IMR-90 (cell line): Measurements from ENCODE around the gene GTF2H4. TPM values are rescaled to one million over a fixed set of nuclear protein-coding genes. Genes with fewer than 3 reads are reported as not detected.

ENCODE experiments used
- ATAC-seq: fragments of 200-7000 bp; cut with Tn5 transposase; 2 replicates; pipeline ENCODE4 v1.9.1; 2020; ENCODE audit warnings: low read depth, mild to moderate bottlenecking, moderate library complexity
- BruUV-seq: library from RNA; stranded (reverse); fragments of 400-500 nt; replicated peaks from 2 replicates; lab custom pipeline; 2021; lab: Mats Ljungman, UMichigan
- CTCF ChIA-PET: fragments of 300-600 bp; formaldehyde crosslinking; extraction: SDS; loops from one replicate; lab custom pipeline; 2021; ENCODE audit warnings: antibody characterized with exemption; lab: Yijun Ruan, JAX
- POLR2A ChIA-PET: fragments of 300-600 bp; sonication (Branson Sonifier 250); formaldehyde crosslinking; loops from one replicate; lab custom pipeline; 2022; ENCODE audit warnings: antibody characterized with exemption; ENCODE audit not compliant: unreplicated experiment; lab: Charles Lee
- DNase-seq: peaks from one replicate; pipeline ENCODE4 v3.0.0; 2013
- H2AFZ ChIP-seq: replicated peaks from 2 replicates; pipeline ENCODE3; 2013; ENCODE audit warnings: low read length, mild to moderate bottlenecking; ENCODE audit not compliant: poor library complexity
- H2AK5ac ChIP-seq: 2 replicates; pipeline ENCODE4 v1.6.1; 2013; ENCODE audit warnings: low read depth, low read length, inconsistent platforms
- H2AK9ac ChIP-seq: replicated peaks from 2 replicates; pipeline ENCODE3; 2013; ENCODE audit warnings: mild to moderate bottlenecking, low read depth, low read length, moderate library complexity; ENCODE audit not compliant: poor library complexity
- H2BK120ac ChIP-seq: 2 replicates; pipeline ENCODE4 v1.6.1; 2013; ENCODE audit warnings: low read depth, low read length, inconsistent platforms
- H2BK15ac ChIP-seq: 3 replicates; pipeline ENCODE4 v1.6.1; 2013; ENCODE audit warnings: low read depth, low read length, inconsistent platforms
- H2BK20ac ChIP-seq: 2 replicates; pipeline ENCODE4 v1.6.1; 2013; ENCODE audit warnings: low read depth, mild to moderate bottlenecking, inconsistent platforms, low read length, moderate library complexity
- H2BK5ac ChIP-seq: 2 replicates; pipeline ENCODE4 v1.6.1; 2013; ENCODE audit warnings: mild to moderate bottlenecking, low read depth, low read length, inconsistent platforms; ENCODE audit not compliant: poor library complexity, severe bottlenecking
- H3K14ac ChIP-seq: replicated peaks from 2 replicates; pipeline ENCODE4 v1.6.1; 2013; ENCODE audit warnings: low read depth, low read length, inconsistent platforms
- H3K18ac ChIP-seq: 2 replicates; pipeline ENCODE4 v1.6.1; 2013; ENCODE audit warnings: low read depth, low read length, control low read depth
- H3K23ac ChIP-seq: 2 replicates; pipeline ENCODE4 v1.6.1; 2013; ENCODE audit warnings: low read depth, low read length, inconsistent platforms
- H3K27ac ChIP-seq: 2 replicates; pipeline ENCODE4 v1.5.1; 2013; ENCODE audit warnings: mild to moderate bottlenecking, control low read depth, low read length; ENCODE audit not compliant: insufficient read depth
- H3K27me3 ChIP-seq: 2 replicates; pipeline ENCODE4 v1.6.1; 2013; ENCODE audit warnings: low read length; ENCODE audit not compliant: control insufficient read depth, insufficient read depth
- H3K36me3 ChIP-seq: 2 replicates; pipeline ENCODE4 v1.6.1; 2013; ENCODE audit warnings: low read length, mixed read lengths; ENCODE audit not compliant: control insufficient read depth, insufficient read depth
- H3K4ac ChIP-seq: 2 replicates; pipeline ENCODE4 v1.6.1; 2013; ENCODE audit warnings: low read depth, low read length, inconsistent platforms
- H3K4me1 ChIP-seq: 2 replicates; pipeline ENCODE4 v1.6.1; 2013; ENCODE audit warnings: low read length, mixed read lengths; ENCODE audit not compliant: control insufficient read depth, insufficient read depth
- H3K4me2 ChIP-seq: 2 replicates; pipeline ENCODE4 v1.6.1; 2013; ENCODE audit warnings: low read depth, mild to moderate bottlenecking, control low read depth, low read length, moderate library complexity
- H3K4me3 ChIP-seq: 2 replicates; pipeline ENCODE4 v1.5.1; 2013; ENCODE audit warnings: low read depth, mild to moderate bottlenecking, control low read depth, low read length, moderate library complexity; ENCODE audit not compliant: insufficient read depth
- H3K56ac ChIP-seq: 2 replicates; pipeline ENCODE4 v1.6.1; 2013; ENCODE audit warnings: low read length, inconsistent platforms; ENCODE audit not compliant: insufficient read depth; ENCODE audit errors: extremely low read depth
- H3K79me1 ChIP-seq, 2 experiments: 2 replicates each; pipeline ENCODE4 v1.6.1; 2013; ENCODE audit warnings: low read length in 2 of 2, inconsistent platforms in 1 of 2, low read depth in 1 of 2
- H3K9ac ChIP-seq: 2 replicates; pipeline ENCODE4 v1.6.1; 2013; ENCODE audit warnings: low read depth, low read length, control low read depth
- H3K9me1 ChIP-seq: 2 replicates; pipeline ENCODE4 v1.6.1; 2013; ENCODE audit warnings: low read length, inconsistent platforms; ENCODE audit not compliant: insufficient read depth
- H3K9me3 ChIP-seq: 2 replicates; pipeline ENCODE4 v1.6.1; 2013; ENCODE audit warnings: low read length; ENCODE audit not compliant: control insufficient read depth, insufficient read depth
- H4K20me1 ChIP-seq: 2 replicates; pipeline ENCODE4 v1.6.1; 2013; ENCODE audit warnings: low read length, inconsistent platforms; ENCODE audit not compliant: insufficient read depth
- H4K5ac ChIP-seq: 2 replicates; pipeline ENCODE4 v1.6.1; 2013; ENCODE audit warnings: mild to moderate bottlenecking, low read depth, low read length, control low read depth
- H4K8ac ChIP-seq, 2 experiments: 2 replicates each; pipeline ENCODE4 v1.6.1; 2013; ENCODE audit warnings: low read depth in 2 of 2, low read length in 2 of 2, control low read depth in 1 of 2, inconsistent platforms in 1 of 2
- H4K91ac ChIP-seq: 2 replicates; pipeline ENCODE4 v1.6.1; 2013; ENCODE audit warnings: low read depth, low read length, inconsistent platforms; ENCODE audit not compliant: insufficient read depth
- BHLHE40 ChIP-seq: fragments of 150-350 bp; IDR thresholded peaks from 2 replicates; pipeline ENCODE4 v1.6.1; 2016; ENCODE audit warnings: mild to moderate bottlenecking, low read depth, low read length
- CEBPB ChIP-seq: IDR thresholded peaks from 2 replicates; pipeline ENCODE4 v1.6.1; 2012; ENCODE audit warnings: low read depth, low read length, improper control_type of control experiment
- CHD1 ChIP-seq: IDR thresholded peaks from 2 replicates; pipeline ENCODE4 v1.6.1; 2012; ENCODE audit warnings: low read depth, low read length, improper control_type of control experiment
- CTCF ChIP-seq: conservative IDR thresholded peaks from 2 replicates; pipeline ENCODE4 v1.5.1; 2012; ENCODE audit warnings: mild to moderate bottlenecking, low read depth, low read length, improper control_type of control experiment
- ELK1 ChIP-seq: fragments of 150-350 bp; IDR thresholded peaks from 2 replicates; pipeline ENCODE4 v1.6.1; 2016; ENCODE audit warnings: low read depth, mild to moderate bottlenecking, low read length, moderate library complexity, borderline replicate concordance
- FOS ChIP-seq: fragments of 150-350 bp; IDR thresholded peaks from 2 replicates; pipeline ENCODE4 v1.6.1; 2016; ENCODE audit warnings: low read depth, low read length
- MAZ ChIP-seq: IDR thresholded peaks from 2 replicates; pipeline ENCODE4 v1.6.1; 2012; ENCODE audit warnings: low read depth, mild to moderate bottlenecking, low read length, improper control_type of control experiment, moderate library complexity, borderline replicate concordance
- MXI1 ChIP-seq: IDR thresholded peaks from 2 replicates; pipeline ENCODE4 v1.6.1; 2012; ENCODE audit warnings: low read depth, mild to moderate bottlenecking, low read length, moderate library complexity, borderline replicate concordance
- NFE2L2 ChIP-seq: fragments of 150-350 bp; IDR thresholded peaks from 2 replicates; pipeline ENCODE4 v1.6.1; 2016; ENCODE audit warnings: low read depth, mild to moderate bottlenecking, low read length
- POLR2A ChIP-seq: IDR thresholded peaks from 2 replicates; pipeline ENCODE4 v1.6.1; 2012; ENCODE audit warnings: mild to moderate bottlenecking, low read depth, low read length
- RAD21 ChIP-seq: IDR thresholded peaks from 2 replicates; pipeline ENCODE4 v1.6.1; 2012; ENCODE audit warnings: low read length, improper control_type of control experiment
- RCOR1 ChIP-seq: IDR thresholded peaks from 2 replicates; pipeline ENCODE4 v1.6.1; 2012; ENCODE audit warnings: mild to moderate bottlenecking, low read length, improper control_type of control experiment; ENCODE audit not compliant: insufficient replicate concordance
- RFX5 ChIP-seq: IDR thresholded peaks from 2 replicates; pipeline ENCODE4 v1.8.0; 2012; ENCODE audit warnings: low read depth, mild to moderate bottlenecking, low read length, moderate library complexity
- SMC3 ChIP-seq: fragments of 150-350 bp; IDR thresholded peaks from 2 replicates; pipeline ENCODE4 v1.6.1; 2016; ENCODE audit warnings: low read depth, mild to moderate bottlenecking, antibody characterized with exemption, low read length, moderate library complexity
- WGBS, 2 experiments: methylation state at CpG; one replicate each; pipeline versions ENCODE4 v1.1.5 to v1.1.7; 2013; ENCODE audit warnings: missing lambda C conversion rate in 2 of 2; ENCODE audit not compliant: insufficient read length in 1 of 2; ENCODE audit errors: extremely low coverage in 2 of 2; 5-methylcytosine and 5-hydroxymethylcytosine counted together
- dilution Hi-C: fragments of 300-500 bp; cut with HindIII; formaldehyde crosslinking; loops from one replicate; pipeline ENCODE4 v1.14.3; 2018; ENCODE audit warnings: low sequenced_read_pairs; ENCODE audit not compliant: unreplicated experiment
- in situ Hi-C: fragments of 300-500 bp; cut with MboI; formaldehyde crosslinking; loops from 3 replicates; pipeline ENCODE4 v1.14.3; 2019; ENCODE audit warnings: low sequenced_read_pairs, inconsistent platforms, mixed read lengths
- intact Hi-C: fragments of 100-400 bp; cut with micrococcal nuclease; formaldehyde crosslinking; loops from 2 replicates; pipeline ENCODE4 v1.10.0; 2022
- polyA plus RNA-seq, 3 experiments: library from polyadenylated mRNA; depleted of rRNA; stranded (reverse); fragments of >200 nt; gene quantifications; 2 replicates each; pipeline ENCODE4 v1.2.3, GENCODE V29; 2012; ENCODE audit warnings: low replicate concordance in 1 of 3
- total RNA-seq: library from RNA; depleted of rRNA; stranded (reverse); fragments of >200 nt; gene quantifications from 2 replicates; pipeline ENCODE4 v1.2.3, GENCODE V29; 2012
- TF ChIP-seq, protein P1 (sequence below): fragments of 150-350 bp; IDR thresholded peaks from 2 replicates; pipeline ENCODE4 v1.6.1; 2017; ENCODE audit warnings: mild to moderate bottlenecking, antibody characterized with exemption, low read length, low read depth

The GTF2H4 gene
- total and polyA plus RNA-seq, 2 of the 4 experiments (the other 2 are of a cell fraction): 13.4 to 30.8 TPM

GRCh38 chr6:30898750-30899360 lies 9.2 kb upstream of the GTF2H4 start:
- H3K9me3 ChIP-seq: no peaks in the 10 kb centered on the region
- H3K27me3 ChIP-seq: no peaks in the 10 kb centered on the region
- H2BK120ac ChIP-seq: no peak overlapping the region
- DNase-seq (no peak), ATAC-seq (no peak)
- in situ Hi-C loops: no loop called here
- WGBS, 2 experiments: 83% methylated on average over 6 of the region's 23 CpGs; no CpG with 5 or more reads in 1 of the 2 experiments
- no peak overlapping the region for H3K14ac ChIP-seq
- no peak overlapping the region for H3K4me3 ChIP-seq
- no peak overlapping the region for H2BK20ac ChIP-seq
- CTCF ChIA-PET: no interaction called here
- no peak overlapping the region for H2AK9ac ChIP-seq
- H2BK15ac ChIP-seq: no peak overlapping the region
- no peak overlapping the region for H3K23ac ChIP-seq
- no peaks in the 10 kb centered on the region for H3K9me1 ChIP-seq
- intact Hi-C loops: no loop called here
- no peak overlapping the region for H4K5ac ChIP-seq
- H3K79me1 ChIP-seq: no peaks in the 10 kb centered on the region
- no peak overlapping the region for H2AK5ac ChIP-seq
- peak overlapping the region; percentile 32 for H2AFZ ChIP-seq
- H4K91ac ChIP-seq: no peak overlapping the region
- no peaks in the 10 kb centered on the region for H3K4me1 ChIP-seq
- H2BK5ac ChIP-seq: no peak overlapping the region
- POLR2A ChIA-PET: no interaction called here
- TF ChIP-seq SMC3: no peak
- TF ChIP-seq CHD1: no peak
- TF ChIP-seq RAD21: no peak
- no peak for TF ChIP-seq RCOR1
- TF ChIP-seq NFE2L2: no peak
- no peak for TF ChIP-seq FOS
- TF ChIP-seq MXI1: no peak
- no peak for TF ChIP-seq CTCF
- TF ChIP-seq BHLHE40: no peak
- no peak for TF ChIP-seq POLR2A
- no peak for TF ChIP-seq MAZ
- TF ChIP-seq, protein P1, sequence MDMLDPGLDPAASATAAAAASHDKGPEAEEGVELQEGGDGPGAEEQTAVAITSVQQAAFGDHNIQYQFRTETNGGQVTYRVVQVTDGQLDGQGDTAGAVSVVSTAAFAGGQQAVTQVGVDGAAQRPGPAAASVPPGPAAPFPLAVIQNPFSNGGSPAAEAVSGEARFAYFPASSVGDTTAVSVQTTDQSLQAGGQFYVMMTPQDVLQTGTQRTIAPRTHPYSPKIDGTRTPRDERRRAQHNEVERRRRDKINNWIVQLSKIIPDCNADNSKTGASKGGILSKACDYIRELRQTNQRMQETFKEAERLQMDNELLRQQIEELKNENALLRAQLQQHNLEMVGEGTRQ: no peak
- TF ChIP-seq CEBPB: no peak
- no peak for TF ChIP-seq ELK1
- no peak for TF ChIP-seq RFX5
- H3K56ac ChIP-seq: no peak overlapping the region
- H4K20me1 ChIP-seq: no peaks in the 10 kb centered on the region
- no TSS peak for BruUV-seq
- no peak overlapping the region for H3K9ac ChIP-seq
- no peak overlapping the region for H3K4me2 ChIP-seq
- no peak overlapping the region for H3K4ac ChIP-seq
- no peak overlapping the region for H4K8ac ChIP-seq
- peaks cover 51% of the 10 kb centered on the region for H3K36me3 ChIP-seq
- no peak overlapping the region for H3K18ac ChIP-seq
- dilution Hi-C loops: no loop called here
- no peak overlapping the region for H3K27ac ChIP-seq
